Right lobe of liver (tissue), 4 donors: Measurements from ENCODE around the gene RNF168.

ENCODE experiments used
- POLR2A ChIP-seq: fragments of 450-650 bp; IDR thresholded peaks from one replicate; pipeline ENCODE4 v1.6.1; 2017; ENCODE audit warnings: antibody characterized with exemption, mild to moderate bottlenecking
- TF ChIP-seq, protein P1 (sequence below), 4 donors: fragments of 200-600 bp in 3 of 4; fragments of 450-650 bp in 1 of 4; IDR thresholded peaks; one replicate each; pipeline versions ENCODE4 v1.5.1 to v1.8.0; 2016 to 2022; ENCODE audit warnings: antibody characterized with exemption in 4 of 4, mild to moderate bottlenecking in 2 of 4
- donor health status: DM: no; HTN: no; CAD: no.
- donor health status: DM: no; HTN: no; CAD: no.
- donor health status: DM: no; HTN: yes; CAD: no.

DNA sequence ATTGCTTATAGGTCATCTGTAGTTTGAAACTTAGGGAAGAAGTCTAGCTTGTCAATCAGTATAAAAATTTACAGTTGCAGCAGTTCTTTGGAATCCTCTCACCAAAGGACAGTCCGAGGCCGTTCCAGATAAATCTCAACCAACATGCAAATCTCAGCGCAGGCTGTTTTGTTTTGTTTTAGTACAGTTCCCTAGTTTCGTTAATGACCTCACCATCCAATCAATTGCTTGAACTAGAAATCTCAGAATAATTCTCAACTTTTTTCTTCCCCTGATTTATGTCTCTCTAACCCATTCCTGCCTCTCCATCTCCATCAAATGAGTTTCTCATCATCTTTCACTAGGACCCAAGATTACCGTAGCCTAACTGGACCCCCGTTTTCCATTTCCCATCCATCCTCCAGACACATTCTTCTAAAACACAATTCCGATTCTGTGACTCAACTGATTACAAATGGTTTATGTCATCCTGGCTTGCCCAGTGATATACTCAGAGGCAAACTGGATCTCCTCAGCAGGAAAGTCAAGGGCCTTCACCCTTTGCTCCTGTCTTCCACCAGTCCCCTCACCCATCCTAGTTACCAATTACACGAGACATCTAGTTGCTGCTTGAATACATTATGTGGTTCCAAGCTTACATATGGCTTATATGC, 10.3 kb upstream of the RNF168 start:
- TF ChIP-seq, protein P1, sequence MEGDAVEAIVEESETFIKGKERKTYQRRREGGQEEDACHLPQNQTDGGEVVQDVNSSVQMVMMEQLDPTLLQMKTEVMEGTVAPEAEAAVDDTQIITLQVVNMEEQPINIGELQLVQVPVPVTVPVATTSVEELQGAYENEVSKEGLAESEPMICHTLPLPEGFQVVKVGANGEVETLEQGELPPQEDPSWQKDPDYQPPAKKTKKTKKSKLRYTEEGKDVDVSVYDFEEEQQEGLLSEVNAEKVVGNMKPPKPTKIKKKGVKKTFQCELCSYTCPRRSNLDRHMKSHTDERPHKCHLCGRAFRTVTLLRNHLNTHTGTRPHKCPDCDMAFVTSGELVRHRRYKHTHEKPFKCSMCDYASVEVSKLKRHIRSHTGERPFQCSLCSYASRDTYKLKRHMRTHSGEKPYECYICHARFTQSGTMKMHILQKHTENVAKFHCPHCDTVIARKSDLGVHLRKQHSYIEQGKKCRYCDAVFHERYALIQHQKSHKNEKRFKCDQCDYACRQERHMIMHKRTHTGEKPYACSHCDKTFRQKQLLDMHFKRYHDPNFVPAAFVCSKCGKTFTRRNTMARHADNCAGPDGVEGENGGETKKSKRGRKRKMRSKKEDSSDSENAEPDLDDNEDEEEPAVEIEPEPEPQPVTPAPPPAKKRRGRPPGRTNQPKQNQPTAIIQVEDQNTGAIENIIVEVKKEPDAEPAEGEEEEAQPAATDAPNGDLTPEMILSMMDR (IDR thresholded peaks at IDR 0.05): no peak
- no peak for TF ChIP-seq POLR2A
